ENCODE results near the gene KIAA1328.

KIAA1328 gene

DNA sequence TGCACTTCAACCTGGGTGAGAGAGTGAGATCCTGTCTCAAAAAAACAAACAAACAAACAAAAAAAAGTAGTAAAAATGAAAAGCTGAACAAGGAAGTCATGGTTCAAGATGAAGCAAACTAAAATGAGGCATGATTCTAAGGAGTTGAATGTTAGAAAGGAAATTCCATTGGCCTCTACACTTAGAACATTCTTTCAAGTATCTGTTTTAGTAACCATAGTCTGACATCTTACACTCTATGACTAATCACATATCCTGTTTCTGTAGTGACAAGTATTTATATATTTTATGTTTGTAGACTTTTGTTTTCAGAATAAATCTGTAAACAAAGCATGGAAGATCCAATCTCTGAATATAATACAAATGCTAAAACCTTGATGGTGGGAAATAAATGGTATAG is 164.1 kb downstream of the KIAA1328 start:
- no peak overlapping the region for H3K27ac ChIP-seq
- no peaks in the 10 kb centered on the region for H3K4me1 ChIP-seq
- H3K27me3 ChIP-seq (ENCODE audit: control insufficient read depth, insufficient read depth, low read length) = no peaks in the 10 kb centered on the region
- H2AFZ ChIP-seq = no peak overlapping the region
- H3K79me2 ChIP-seq = no peaks in the 10 kb centered on the region
- H3K4me2 ChIP-seq (ENCODE audit: low read length) = no peak overlapping the region
- TF ChIP-seq CTCF (IDR thresholded peaks at IDR 0.05) = no peak
- no peaks in the 10 kb centered on the region for H3K36me3 ChIP-seq (ENCODE audit: control insufficient read depth, insufficient read depth, low read length)
- no peak overlapping the region for H3K9ac ChIP-seq
- H3K9me3 ChIP-seq (ENCODE audit: control insufficient read depth, low read length) = no peaks in the 10 kb centered on the region
- no peak overlapping the region for H3K4me3 ChIP-seq (ENCODE audit: low read depth, low read length)

GRCh38 chr18:37006742-37007141 is 177.8 kb downstream of the KIAA1328 start:
- H2AFZ ChIP-seq = no peak overlapping the region
- no peak overlapping the region for H3K4me3 ChIP-seq (ENCODE audit: low read depth, low read length)
- no peak overlapping the region for H3K27ac ChIP-seq
- H3K9ac ChIP-seq = no peak overlapping the region
- no peak overlapping the region for H3K4me2 ChIP-seq (ENCODE audit: low read length)
- H3K36me3 ChIP-seq (ENCODE audit: control insufficient read depth, insufficient read depth, low read length) = no peaks in the 10 kb centered on the region
- no peaks in the 10 kb centered on the region for H3K4me1 ChIP-seq
- H3K27me3 ChIP-seq (ENCODE audit: control insufficient read depth, insufficient read depth, low read length) = no peaks in the 10 kb centered on the region
- no peaks in the 10 kb centered on the region for H3K79me2 ChIP-seq
- no peaks in the 10 kb centered on the region for H3K9me3 ChIP-seq (ENCODE audit: control insufficient read depth, low read length)
- TF ChIP-seq CTCF (IDR thresholded peaks at IDR 0.05) = no peak

- no peak for TF ChIP-seq CTCF (IDR thresholded peaks at IDR 0.05)
- Histone ChIP-seq H3K79me2 (no peaks in the 10 kb centered on the region), H3K9ac (no peak overlapping the region), H2AFZ (no peak overlapping the region), H3K27ac (no peak overlapping the region), H3K9me3 (ENCODE audit: control insufficient read depth, low read length) (peaks cover 3% of the 10 kb centered on the region), H3K27me3 (ENCODE audit: control insufficient read depth, insufficient read depth, low read length) (no peaks in the 10 kb centered on the region), H3K4me2 (ENCODE audit: low read length) (no peak overlapping the region), H3K4me1 (no peaks in the 10 kb centered on the region), H3K36me3 (ENCODE audit: control insufficient read depth, insufficient read depth, low read length) (no peaks in the 10 kb centered on the region), H3K4me3 (ENCODE audit: low read depth, low read length) (no peak overlapping the region)
Measured at GRCh38 chr18:37012452-37012851, 183.5 kb downstream of the KIAA1328 start.

DNA sequence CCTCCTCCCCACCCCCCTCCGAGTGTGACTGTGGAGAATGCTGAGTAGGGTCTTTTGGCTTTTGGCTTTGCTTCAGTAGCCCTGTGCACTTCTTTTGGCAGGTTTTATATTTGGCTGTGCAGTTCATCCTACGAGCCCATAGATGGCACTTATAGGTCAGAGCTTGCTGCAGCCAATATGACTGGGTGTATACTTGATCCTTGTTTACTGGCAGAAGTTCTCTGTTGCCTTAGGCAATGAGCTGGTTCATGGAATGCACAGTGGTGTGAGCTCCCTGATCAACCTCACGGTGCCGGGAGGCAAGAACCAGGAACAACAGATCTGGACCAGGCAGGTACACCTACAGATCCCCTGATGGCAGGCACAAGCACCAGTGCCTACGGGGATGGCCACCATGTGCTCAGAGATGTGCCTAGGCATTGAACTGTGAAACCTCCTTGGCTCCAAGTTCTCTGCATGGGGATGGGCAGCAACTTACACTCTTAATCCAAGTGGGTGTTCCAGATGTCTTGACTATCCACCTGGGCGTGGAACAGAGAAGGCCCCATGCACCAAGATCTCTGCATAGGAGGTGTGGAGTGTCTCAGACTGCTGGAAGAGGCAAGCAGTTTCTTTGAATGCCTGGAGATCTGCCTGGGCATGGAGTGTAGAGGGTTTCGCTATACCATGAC is 190.4 kb downstream of the KIAA1328 start:
- no peak for TF ChIP-seq CTCF (IDR thresholded peaks at IDR 0.05)
- Histone ChIP-seq H3K9ac (no peak overlapping the region), H3K27me3 (ENCODE audit: control insufficient read depth, insufficient read depth, low read length) (no peaks in the 10 kb centered on the region), H3K9me3 (ENCODE audit: control insufficient read depth, low read length) (peaks cover 3% of the 10 kb centered on the region), H3K4me3 (ENCODE audit: low read depth, low read length) (no peak overlapping the region), H3K36me3 (ENCODE audit: control insufficient read depth, insufficient read depth, low read length) (no peaks in the 10 kb centered on the region), H3K4me1 (no peaks in the 10 kb centered on the region), H3K27ac (no peak overlapping the region), H2AFZ (no peak overlapping the region), H3K4me2 (ENCODE audit: low read length) (no peak overlapping the region), H3K79me2 (no peaks in the 10 kb centered on the region)

GRCh38 chr18:37033419-37033818 is 204.5 kb downstream of the KIAA1328 start:
- no peaks in the 10 kb centered on the region for H3K36me3 ChIP-seq (ENCODE audit: control insufficient read depth, insufficient read depth, low read length)
- H3K27ac ChIP-seq = no peak overlapping the region
- no peaks in the 10 kb centered on the region for H3K4me1 ChIP-seq
- H2AFZ ChIP-seq = no peak overlapping the region
- TF ChIP-seq CTCF (IDR thresholded peaks at IDR 0.05) = no peak
- no peaks in the 10 kb centered on the region for H3K9me3 ChIP-seq (ENCODE audit: control insufficient read depth, low read length)
- no peak overlapping the region for H3K4me2 ChIP-seq (ENCODE audit: low read length)
- H3K4me3 ChIP-seq (ENCODE audit: low read depth, low read length) = no peak overlapping the region
- no peak overlapping the region for H3K9ac ChIP-seq
- no peaks in the 10 kb centered on the region for H3K27me3 ChIP-seq (ENCODE audit: control insufficient read depth, insufficient read depth, low read length)
- H3K79me2 ChIP-seq = no peaks in the 10 kb centered on the region
